Measurements from ENCODE around the gene MAN1C1.

- TF ChIP-seq NR2C2 (CRISPR knock-in tag; IDR thresholded peaks at IDR 0.05): no peak
- TF ChIP-seq HMGXB4 (CRISPR knock-in tag; IDR thresholded peaks at IDR 0.05): no peak
These were observed 198.0 kb downstream of the MAN1C1 start for GRCh38 chr1:25814549-25815087.

Data from WTC11 (cell line).